ENCODE results near the gene DTX3. TPM values are rescaled to one million over a fixed set of nuclear protein-coding genes. Genes with fewer than 3 reads are reported as not detected.

DTX3 gene
- total RNA-seq, 1 donor from 2014 or later, result 27.3 TPM

GRCh38 chr12:57611108-57611826, 6.6 kb downstream of the DTX3 start, which contains the start of gene ARHGEF25:
ARHGEF25 (plus strand) TSS chr12:57611435; CDS start chr12:57611895, 460 bp downstream.
- H3K36me3 ChIP-seq (ENCODE audit: control insufficient read depth, insufficient read depth, low read length), result no peaks in the 10 kb centered on the region
- H3K4me3 ChIP-seq (ENCODE audit: low read depth, low read length), result peak within 1 kb of the TSS; percentile 61
- TF ChIP-seq, protein P1, sequence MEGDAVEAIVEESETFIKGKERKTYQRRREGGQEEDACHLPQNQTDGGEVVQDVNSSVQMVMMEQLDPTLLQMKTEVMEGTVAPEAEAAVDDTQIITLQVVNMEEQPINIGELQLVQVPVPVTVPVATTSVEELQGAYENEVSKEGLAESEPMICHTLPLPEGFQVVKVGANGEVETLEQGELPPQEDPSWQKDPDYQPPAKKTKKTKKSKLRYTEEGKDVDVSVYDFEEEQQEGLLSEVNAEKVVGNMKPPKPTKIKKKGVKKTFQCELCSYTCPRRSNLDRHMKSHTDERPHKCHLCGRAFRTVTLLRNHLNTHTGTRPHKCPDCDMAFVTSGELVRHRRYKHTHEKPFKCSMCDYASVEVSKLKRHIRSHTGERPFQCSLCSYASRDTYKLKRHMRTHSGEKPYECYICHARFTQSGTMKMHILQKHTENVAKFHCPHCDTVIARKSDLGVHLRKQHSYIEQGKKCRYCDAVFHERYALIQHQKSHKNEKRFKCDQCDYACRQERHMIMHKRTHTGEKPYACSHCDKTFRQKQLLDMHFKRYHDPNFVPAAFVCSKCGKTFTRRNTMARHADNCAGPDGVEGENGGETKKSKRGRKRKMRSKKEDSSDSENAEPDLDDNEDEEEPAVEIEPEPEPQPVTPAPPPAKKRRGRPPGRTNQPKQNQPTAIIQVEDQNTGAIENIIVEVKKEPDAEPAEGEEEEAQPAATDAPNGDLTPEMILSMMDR (IDR thresholded peaks at IDR 0.05; ENCODE audit: insufficient read depth, low read length, poor library complexity, severe bottlenecking), result no peak
- DNase-seq (ENCODE audit: low read depth), result no peak
- peaks cover 24% of the 10 kb centered on the region for H3K27me3 ChIP-seq (ENCODE audit: control insufficient read depth, insufficient read depth, low read length)

- DNase-seq (ENCODE audit: low read depth), result no peak
- no peaks in the 10 kb centered on the region for H3K36me3 ChIP-seq (ENCODE audit: control insufficient read depth, insufficient read depth, low read length)
- peaks cover 24% of the 10 kb centered on the region for H3K27me3 ChIP-seq (ENCODE audit: control insufficient read depth, insufficient read depth, low read length)
- TF ChIP-seq, protein P1 (IDR thresholded peaks at IDR 0.05; ENCODE audit: insufficient read depth, low read length, poor library complexity, severe bottlenecking), result no peak
- H3K4me3 ChIP-seq (ENCODE audit: low read depth, low read length), result peak overlapping the region; percentile 61
Measured at GRCh38 chr12:57611827-57612710, 7.4 kb downstream of the DTX3 start.

DNA sequence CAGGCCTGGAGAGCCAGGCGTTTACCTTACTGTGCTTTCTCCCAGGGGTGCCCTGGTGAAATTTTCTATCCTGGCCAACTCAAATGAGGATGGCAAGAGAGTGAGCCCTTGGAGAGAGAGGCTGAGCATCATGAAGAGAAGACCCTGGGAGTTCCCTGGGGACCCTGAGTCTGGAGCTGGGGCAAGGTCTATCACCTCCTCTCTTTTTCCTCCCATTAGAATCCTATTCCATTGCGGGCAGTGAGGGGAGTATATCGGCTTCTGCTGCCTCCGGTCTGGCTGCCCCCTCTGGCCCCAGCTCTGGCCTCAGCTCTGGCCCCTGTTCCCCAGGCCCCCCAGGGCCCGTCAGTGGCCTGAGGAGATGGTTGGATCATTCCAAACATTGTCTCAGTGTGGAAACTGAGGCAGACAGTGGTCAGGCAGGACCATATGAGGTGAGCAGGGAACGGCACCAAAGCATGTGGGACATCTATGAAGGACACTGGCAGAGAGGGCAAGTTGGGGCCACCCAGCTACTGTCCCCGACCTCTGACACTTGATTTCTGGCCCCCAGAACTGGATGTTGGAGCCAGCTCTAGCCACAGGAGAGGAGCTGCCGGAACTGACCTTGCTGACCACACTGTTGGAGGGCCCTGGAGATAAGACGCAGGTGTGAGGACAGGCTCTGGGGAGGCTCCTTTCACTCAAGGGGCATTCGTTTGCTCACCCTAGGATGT, 8.2 kb downstream of the DTX3 start:
- peaks cover 25% of the 10 kb centered on the region for H3K27me3 ChIP-seq (ENCODE audit: control insufficient read depth, insufficient read depth, low read length)
- H3K36me3 ChIP-seq (ENCODE audit: control insufficient read depth, insufficient read depth, low read length), result no peaks in the 10 kb centered on the region
- no peak overlapping the region for H3K4me3 ChIP-seq (ENCODE audit: low read depth, low read length)
- TF ChIP-seq, protein P1 (IDR thresholded peaks at IDR 0.05; ENCODE audit: insufficient read depth, low read length, poor library complexity, severe bottlenecking), result no peak
- no peak for DNase-seq (ENCODE audit: low read depth)

- no peak for DNase-seq (ENCODE audit: low read depth)
- Histone ChIP-seq H3K36me3 (ENCODE audit: control insufficient read depth, insufficient read depth, low read length) (no peaks in the 10 kb centered on the region), H3K4me3 (ENCODE audit: low read depth, low read length) (no peak overlapping the region), H3K27me3 (ENCODE audit: control insufficient read depth, insufficient read depth, low read length) (peaks cover 30% of the 10 kb centered on the region)
- TF ChIP-seq, protein P1 (IDR thresholded peaks at IDR 0.05; ENCODE audit: insufficient read depth, low read length, poor library complexity, severe bottlenecking), result no peak
Measured at GRCh38 chr12:57613427-57614109, 8.9 kb downstream of the DTX3 start.

GRCh38 chr12:57614178-57614947, 9.7 kb downstream of the DTX3 start:
- DNase-seq (ENCODE audit: low read depth), result no peak
- H3K27me3 ChIP-seq (ENCODE audit: control insufficient read depth, insufficient read depth, low read length), result peaks cover 36% of the 10 kb centered on the region

More at GRCh38 chr12:57614178-57614947, 9.7 kb downstream of the DTX3 start:
- TF ChIP-seq, protein P1 (IDR thresholded peaks at IDR 0.05; ENCODE audit: insufficient read depth, low read length, poor library complexity, severe bottlenecking), result no peak
- no peaks in the 10 kb centered on the region for H3K36me3 ChIP-seq (ENCODE audit: control insufficient read depth, insufficient read depth, low read length)
- H3K4me3 ChIP-seq (ENCODE audit: low read depth, low read length), result no peak overlapping the region
